Measurements from ENCODE around the gene GTPBP6. TPM values are rescaled to one million over a fixed set of nuclear protein-coding genes. Genes with fewer than 3 reads are reported as not detected.

The GTPBP6 gene
- polyA plus RNA-seq, 1 of the 3 experiments (the other 2 are of a cell fraction) = 47.3 TPM

DNA sequence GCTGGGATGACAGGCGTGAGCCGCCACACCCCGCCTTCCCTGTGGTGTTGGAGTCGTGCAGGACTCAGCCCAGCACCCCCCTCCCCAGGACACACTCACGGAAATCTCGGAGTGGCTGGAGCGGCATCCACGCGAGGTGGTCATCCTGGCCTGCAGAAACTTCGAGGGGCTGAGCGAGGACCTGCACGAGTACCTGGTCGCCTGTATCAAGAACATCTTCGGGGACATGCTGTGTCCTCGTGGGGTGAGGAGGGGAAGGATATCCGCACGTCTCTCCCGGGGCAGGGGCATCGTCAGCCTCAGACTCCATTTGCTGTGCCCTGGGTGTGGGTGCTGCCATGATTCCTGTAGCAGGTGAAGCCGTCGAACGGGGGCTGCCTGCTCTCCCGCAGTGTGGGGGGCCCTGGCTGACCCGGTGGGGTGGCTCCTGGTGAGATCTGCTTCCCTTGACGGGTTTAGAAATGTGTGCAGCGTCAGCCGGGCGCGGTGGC is 27.1 kb downstream of the GTPBP6 start:
- ChIA-PET CTCF (no interaction called here), POLR2A (no interaction called here)
- H2AFZ ChIP-seq (ENCODE audit: low read depth) = no peak overlapping the region
- peaks cover 8 to 19% of the 10 kb centered on the region in 2 experiments for H3K36me3 ChIP-seq (replicated peaks in 1 of 2; ENCODE audit: control insufficient read depth in 1 of 2, insufficient read depth in 2 of 2, low read length in 1 of 2)
- WGBS (ENCODE audit: low lambda C conversion rate) = 97% methylated on average over 24 of the region's 29 CpGs
- H3K27me3 ChIP-seq (ENCODE audit: insufficient read depth) = no peaks in the 10 kb centered on the region
- no peaks in the 10 kb centered on the region for H3K9me2 ChIP-seq
- H3K4me1 ChIP-seq (ENCODE audit: control insufficient read depth in 1 of 2, insufficient read depth in 2 of 2, low read depth in 1 of 2, low read length in 1 of 2) = no peaks in the 10 kb centered on the region
- no peak overlapping the region for H3K27ac ChIP-seq (ENCODE audit: low read depth in 2 of 2, low read length in 1 of 2)
- H3K9ac ChIP-seq = no peak overlapping the region
- H3K4me3 ChIP-seq (ENCODE audit: low read depth in 2 of 2, low read length in 1 of 2) = no peak overlapping the region
- DNase-seq = no peak
- H3K9me3 ChIP-seq = no peaks in the 10 kb centered on the region
- 0 out of 2 replicates have a peak, but pooled peaks cover 3% of the 10 kb centered on the region for H3K79me2 ChIP-seq (ENCODE audit: insufficient read depth)
- H3K4me2 ChIP-seq = no peak overlapping the region
- no peaks in the 10 kb centered on the region for H3F3A ChIP-seq (replicated peaks; ENCODE audit: insufficient read depth)
- no peak for TF ChIP-seq TCF12 (IDR thresholded peaks at IDR 0.05)
- H4K20me1 ChIP-seq (ENCODE audit: insufficient read depth) = no peaks in the 10 kb centered on the region

DNA sequence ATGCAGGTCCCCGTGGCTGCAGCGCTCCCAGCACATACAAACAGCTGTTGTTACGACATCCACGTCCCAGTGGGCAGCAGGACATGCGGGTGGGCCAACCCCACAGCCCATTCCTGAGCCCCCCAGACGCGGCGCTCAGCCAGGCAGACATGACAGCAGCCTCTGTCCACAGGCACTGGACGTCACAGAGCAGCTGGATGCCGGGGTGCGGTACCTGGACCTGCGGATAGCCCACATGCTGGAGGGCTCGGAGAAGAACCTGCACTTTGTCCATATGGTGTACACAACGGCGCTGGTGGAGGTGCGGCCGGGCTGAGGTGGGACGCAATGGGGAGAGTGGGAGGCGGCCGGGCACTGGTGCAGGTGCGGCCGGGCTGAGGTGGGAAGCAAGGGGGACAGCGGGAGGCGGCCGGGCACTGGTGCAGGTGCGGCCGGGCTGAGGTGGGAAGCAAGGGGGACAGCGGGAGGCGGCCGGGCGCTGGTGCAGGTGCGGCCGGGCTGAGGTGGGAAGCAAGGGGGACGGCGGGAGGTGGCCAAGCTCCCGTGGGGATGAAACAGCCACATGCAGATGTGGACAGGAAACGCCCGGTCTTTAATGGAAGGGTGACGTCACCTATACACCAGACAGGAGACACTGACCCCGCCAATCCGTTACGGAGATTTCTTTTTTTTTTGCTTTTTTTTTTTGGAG is 28.0 kb downstream of the GTPBP6 start:
- no peaks in the 10 kb centered on the region for H4K20me1 ChIP-seq (ENCODE audit: insufficient read depth)
- no peak overlapping the region for H3K4me2 ChIP-seq
- ChIA-PET POLR2A (no interaction called here), CTCF (no interaction called here)
- no peak overlapping the region for H3K9ac ChIP-seq
- H3K36me3 ChIP-seq (replicated peaks in 1 of 2; ENCODE audit: control insufficient read depth in 1 of 2, insufficient read depth in 2 of 2, low read length in 1 of 2) = peaks cover 8 to 17% of the 10 kb centered on the region in 2 experiments
- H3F3A ChIP-seq (replicated peaks; ENCODE audit: insufficient read depth) = no peaks in the 10 kb centered on the region
- H2AFZ ChIP-seq (ENCODE audit: low read depth) = no peak overlapping the region
- H3K27ac ChIP-seq (ENCODE audit: low read depth in 2 of 2, low read length in 1 of 2) = no peak overlapping the region
- no peak for DNase-seq
- 92% methylated on average over 25 of the region's 42 CpGs for WGBS (ENCODE audit: low lambda C conversion rate)
- no peaks in the 10 kb centered on the region for H3K4me1 ChIP-seq (ENCODE audit: control insufficient read depth in 1 of 2, insufficient read depth in 2 of 2, low read depth in 1 of 2, low read length in 1 of 2)
- H3K9me2 ChIP-seq = no peaks in the 10 kb centered on the region
- H3K79me2 ChIP-seq (ENCODE audit: insufficient read depth) = 0 out of 2 replicates have a peak, but pooled peaks cover 3% of the 10 kb centered on the region
- no peak overlapping the region for H3K4me3 ChIP-seq (ENCODE audit: low read depth in 2 of 2, low read length in 1 of 2)
- no peaks in the 10 kb centered on the region for H3K9me3 ChIP-seq
- TF ChIP-seq, protein P1, sequence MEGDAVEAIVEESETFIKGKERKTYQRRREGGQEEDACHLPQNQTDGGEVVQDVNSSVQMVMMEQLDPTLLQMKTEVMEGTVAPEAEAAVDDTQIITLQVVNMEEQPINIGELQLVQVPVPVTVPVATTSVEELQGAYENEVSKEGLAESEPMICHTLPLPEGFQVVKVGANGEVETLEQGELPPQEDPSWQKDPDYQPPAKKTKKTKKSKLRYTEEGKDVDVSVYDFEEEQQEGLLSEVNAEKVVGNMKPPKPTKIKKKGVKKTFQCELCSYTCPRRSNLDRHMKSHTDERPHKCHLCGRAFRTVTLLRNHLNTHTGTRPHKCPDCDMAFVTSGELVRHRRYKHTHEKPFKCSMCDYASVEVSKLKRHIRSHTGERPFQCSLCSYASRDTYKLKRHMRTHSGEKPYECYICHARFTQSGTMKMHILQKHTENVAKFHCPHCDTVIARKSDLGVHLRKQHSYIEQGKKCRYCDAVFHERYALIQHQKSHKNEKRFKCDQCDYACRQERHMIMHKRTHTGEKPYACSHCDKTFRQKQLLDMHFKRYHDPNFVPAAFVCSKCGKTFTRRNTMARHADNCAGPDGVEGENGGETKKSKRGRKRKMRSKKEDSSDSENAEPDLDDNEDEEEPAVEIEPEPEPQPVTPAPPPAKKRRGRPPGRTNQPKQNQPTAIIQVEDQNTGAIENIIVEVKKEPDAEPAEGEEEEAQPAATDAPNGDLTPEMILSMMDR (IDR thresholded peaks at IDR 0.05) = no peak
- no peak for TF ChIP-seq FOSL2 (IDR thresholded peaks at IDR 0.05; ENCODE audit: borderline replicate concordance, low read depth)
- TF ChIP-seq, protein P2, sequence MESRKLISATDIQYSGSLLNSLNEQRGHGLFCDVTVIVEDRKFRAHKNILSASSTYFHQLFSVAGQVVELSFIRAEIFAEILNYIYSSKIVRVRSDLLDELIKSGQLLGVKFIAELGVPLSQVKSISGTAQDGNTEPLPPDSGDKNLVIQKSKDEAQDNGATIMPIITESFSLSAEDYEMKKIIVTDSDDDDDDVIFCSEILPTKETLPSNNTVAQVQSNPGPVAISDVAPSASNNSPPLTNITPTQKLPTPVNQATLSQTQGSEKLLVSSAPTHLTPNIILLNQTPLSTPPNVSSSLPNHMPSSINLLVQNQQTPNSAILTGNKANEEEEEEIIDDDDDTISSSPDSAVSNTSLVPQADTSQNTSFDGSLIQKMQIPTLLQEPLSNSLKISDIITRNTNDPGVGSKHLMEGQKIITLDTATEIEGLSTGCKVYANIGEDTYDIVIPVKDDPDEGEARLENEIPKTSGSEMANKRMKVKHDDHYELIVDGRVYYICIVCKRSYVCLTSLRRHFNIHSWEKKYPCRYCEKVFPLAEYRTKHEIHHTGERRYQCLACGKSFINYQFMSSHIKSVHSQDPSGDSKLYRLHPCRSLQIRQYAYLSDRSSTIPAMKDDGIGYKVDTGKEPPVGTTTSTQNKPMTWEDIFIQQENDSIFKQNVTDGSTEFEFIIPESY (IDR thresholded peaks at IDR 0.05; ENCODE audit: borderline replicate concordance, low read depth) = no peak
- no peak for TF ChIP-seq TCF12 (IDR thresholded peaks at IDR 0.05)
- no peaks in the 10 kb centered on the region for H3K27me3 ChIP-seq (ENCODE audit: insufficient read depth)

DNA sequence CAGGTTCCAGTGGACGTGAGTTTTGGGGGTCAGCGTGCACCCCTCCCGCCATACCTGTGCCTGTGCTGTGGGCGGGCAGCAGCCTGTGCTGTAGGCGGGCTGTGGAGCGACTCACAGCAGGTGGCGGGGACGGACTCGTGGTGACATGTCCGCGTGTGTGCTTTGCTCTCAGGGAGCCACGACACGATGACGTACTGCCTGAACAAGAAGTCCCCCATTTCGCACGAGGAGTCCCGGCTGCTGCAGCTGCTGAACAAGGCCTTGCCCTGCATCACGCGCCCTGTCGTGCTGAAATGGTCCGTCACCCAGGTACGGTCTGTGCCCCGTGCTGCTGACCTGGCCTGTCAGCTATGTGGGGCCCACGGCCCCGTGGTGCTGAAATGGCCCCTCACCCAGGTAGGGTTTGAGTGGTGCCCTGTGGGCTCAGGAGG is 30.0 kb downstream of the GTPBP6 start:
- peaks cover 6 to 18% of the 10 kb centered on the region in 2 experiments for H3K36me3 ChIP-seq (replicated peaks in 1 of 2; ENCODE audit: control insufficient read depth in 1 of 2, insufficient read depth in 2 of 2, low read length in 1 of 2)
- H2AFZ ChIP-seq (ENCODE audit: low read depth) = no peak overlapping the region
- H3K9me3 ChIP-seq = no peaks in the 10 kb centered on the region
- no peak overlapping the region for H3K9ac ChIP-seq
- no peaks in the 10 kb centered on the region for H3K4me1 ChIP-seq (ENCODE audit: control insufficient read depth in 1 of 2, insufficient read depth in 2 of 2, low read depth in 1 of 2, low read length in 1 of 2)
- no peaks in the 10 kb centered on the region for H3K9me2 ChIP-seq
- no peak for TF ChIP-seq ELF1 (IDR thresholded peaks at IDR 0.05)
- TF ChIP-seq SIN3A (IDR thresholded peaks at IDR 0.05; ENCODE audit: borderline replicate concordance, low read depth, low read length) = no peak
- TF ChIP-seq, protein P2 (IDR thresholded peaks at IDR 0.05; ENCODE audit: borderline replicate concordance, low read depth) = no peak
- TF ChIP-seq, protein P3, sequence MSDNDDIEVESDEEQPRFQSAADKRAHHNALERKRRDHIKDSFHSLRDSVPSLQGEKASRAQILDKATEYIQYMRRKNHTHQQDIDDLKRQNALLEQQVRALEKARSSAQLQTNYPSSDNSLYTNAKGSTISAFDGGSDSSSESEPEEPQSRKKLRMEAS (IDR thresholded peaks at IDR 0.05; ENCODE audit: low read depth) = no peak
- TF ChIP-seq, protein P4, sequence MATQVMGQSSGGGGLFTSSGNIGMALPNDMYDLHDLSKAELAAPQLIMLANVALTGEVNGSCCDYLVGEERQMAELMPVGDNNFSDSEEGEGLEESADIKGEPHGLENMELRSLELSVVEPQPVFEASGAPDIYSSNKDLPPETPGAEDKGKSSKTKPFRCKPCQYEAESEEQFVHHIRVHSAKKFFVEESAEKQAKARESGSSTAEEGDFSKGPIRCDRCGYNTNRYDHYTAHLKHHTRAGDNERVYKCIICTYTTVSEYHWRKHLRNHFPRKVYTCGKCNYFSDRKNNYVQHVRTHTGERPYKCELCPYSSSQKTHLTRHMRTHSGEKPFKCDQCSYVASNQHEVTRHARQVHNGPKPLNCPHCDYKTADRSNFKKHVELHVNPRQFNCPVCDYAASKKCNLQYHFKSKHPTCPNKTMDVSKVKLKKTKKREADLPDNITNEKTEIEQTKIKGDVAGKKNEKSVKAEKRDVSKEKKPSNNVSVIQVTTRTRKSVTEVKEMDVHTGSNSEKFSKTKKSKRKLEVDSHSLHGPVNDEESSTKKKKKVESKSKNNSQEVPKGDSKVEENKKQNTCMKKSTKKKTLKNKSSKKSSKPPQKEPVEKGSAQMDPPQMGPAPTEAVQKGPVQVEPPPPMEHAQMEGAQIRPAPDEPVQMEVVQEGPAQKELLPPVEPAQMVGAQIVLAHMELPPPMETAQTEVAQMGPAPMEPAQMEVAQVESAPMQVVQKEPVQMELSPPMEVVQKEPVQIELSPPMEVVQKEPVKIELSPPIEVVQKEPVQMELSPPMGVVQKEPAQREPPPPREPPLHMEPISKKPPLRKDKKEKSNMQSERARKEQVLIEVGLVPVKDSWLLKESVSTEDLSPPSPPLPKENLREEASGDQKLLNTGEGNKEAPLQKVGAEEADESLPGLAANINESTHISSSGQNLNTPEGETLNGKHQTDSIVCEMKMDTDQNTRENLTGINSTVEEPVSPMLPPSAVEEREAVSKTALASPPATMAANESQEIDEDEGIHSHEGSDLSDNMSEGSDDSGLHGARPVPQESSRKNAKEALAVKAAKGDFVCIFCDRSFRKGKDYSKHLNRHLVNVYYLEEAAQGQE (IDR thresholded peaks at IDR 0.05; ENCODE audit: low read depth, low read length) = no peak
- no peak for TF ChIP-seq SMC3 (IDR thresholded peaks at IDR 0.05; ENCODE audit: low read depth, low read length)
- no peak overlapping the region for H3K4me3 ChIP-seq (ENCODE audit: low read depth in 2 of 2, low read length in 1 of 2)
- peaks cover 9% of the 10 kb centered on the region for H3F3A ChIP-seq (replicated peaks; ENCODE audit: insufficient read depth)
- WGBS (ENCODE audit: low lambda C conversion rate) = 96% methylated on average over 17 of the region's 25 CpGs
- no peaks in the 10 kb centered on the region for H3K27me3 ChIP-seq (ENCODE audit: insufficient read depth)
- no peak overlapping the region for H3K4me2 ChIP-seq
- no peaks in the 10 kb centered on the region for H4K20me1 ChIP-seq (ENCODE audit: insufficient read depth)
- CTCF ChIA-PET = no interaction called here
- H3K27ac ChIP-seq (ENCODE audit: low read depth in 2 of 2, low read length in 1 of 2) = no peak overlapping the region
- DNase-seq = no peak
- H3K79me2 ChIP-seq (ENCODE audit: insufficient read depth) = peaks cover 6% of the 10 kb centered on the region; the same call in 1 of the 2 replicates
- POLR2A ChIA-PET = no interaction called here
